ENCODE data around the gene ZFR2. TPM values are rescaled to one million over a fixed set of nuclear protein-coding genes. Genes with fewer than 3 reads are reported as not detected.
A peak's percentile ranks its signal among the peaks of the same experiment; 100 is the strongest.

Gene ZFR2
- total RNA-seq, 2 experiments from 2014 or later, result 0.73 to 0.82 TPM

- POLR2A ChIA-PET, result interaction anchor here (1.2 to 2.6 kb wide), 3 partner anchors 10 to 100 kb away, joined by 3 to 46 read pairs (median 15); partner anchors contain the start of genes APBA3 and MRPL54
- CTCF ChIA-PET, result interaction anchor here (0.6 to 2.1 kb wide), 12 partner anchors 10 to 166 kb away, joined by 3 to 35 read pairs (median 4); partner anchors contain the start of genes APBA3 and MRPL54
These were observed 46.9 kb downstream of the ZFR2 start for GRCh38 chr19:3821857-3822364.

GRCh38 chr19:3821156-3821555 lies 47.7 kb downstream of the ZFR2 start:
- H3K4me3 ChIP-seq (ENCODE audit: low read length), result no peak overlapping the region
- H3K27me3 Mint-ChIP-seq, result no peaks in the 10 kb centered on the region
- H3K27ac ChIP-seq (ENCODE audit: low read depth in 1 of 2, low read length in 2 of 2), result no peak overlapping the region
- no peak overlapping the region for H3K4me3 Mint-ChIP-seq
- H3K4me1 ChIP-seq (ENCODE audit: insufficient read depth, low read length), result peaks cover 47% of the 10 kb centered on the region
- DNase-seq (no peak), ATAC-seq (ENCODE audit: poor library complexity) (no peak)
- POLR2A ChIA-PET, result interaction anchor here (1.4 to 2.6 kb wide), 3 partner anchors 9 to 59 kb away, joined by 3 to 46 read pairs (median 15); partner anchors contain the start of genes APBA3 and MRPL54
- intact Hi-C loops (cut with DNase I, micrococcal nuclease), result loop anchor here in 1 of 2 experiments (5.0 kb wide), 2 partner anchors 39 to 154 kb away; no protein-coding TSS in a partner anchor
- TF ChIP-seq CTCF (IDR thresholded peaks at IDR 0.05), result no peak
- no peaks in the 10 kb centered on the region for H3K9me3 Mint-ChIP-seq
- no peak overlapping the region for H3K27ac Mint-ChIP-seq
- CTCF ChIA-PET, result interaction anchor here (1.2 to 2.1 kb wide), 3 partner anchors 9 to 166 kb away, joined by 6 to 35 read pairs (median 12); partner anchors contain the start of genes APBA3 and MRPL54
- H3K36me3 Mint-ChIP-seq (ENCODE audit: low read depth), result no peaks in the 10 kb centered on the region
- H3K27me3 ChIP-seq (ENCODE audit: control insufficient read depth in 1 of 2, insufficient read depth in 2 of 2, low read length in 2 of 2), result no peaks in the 10 kb centered on the region
- no peaks in the 10 kb centered on the region for H3K36me3 ChIP-seq (ENCODE audit: insufficient read depth, low read length)
- no peaks in the 10 kb centered on the region for H3K9me3 ChIP-seq (ENCODE audit: control insufficient read depth in 1 of 2, insufficient read depth in 1 of 2, low read length in 2 of 2)
- H3K4me1 Mint-ChIP-seq (ENCODE audit: low read depth), result peaks cover 23% of the 10 kb centered on the region

More at GRCh38 chr19:3821857-3822364, 46.9 kb downstream of the ZFR2 start:
- Histone ChIP-seq H3K4me1 (ENCODE audit: insufficient read depth, low read length) (peaks cover 39% of the 10 kb centered on the region), H3K9me3 (ENCODE audit: control insufficient read depth in 1 of 2, insufficient read depth in 1 of 2, low read length in 2 of 2) (no peaks in the 10 kb centered on the region), H3K27me3 (ENCODE audit: control insufficient read depth in 1 of 2, insufficient read depth in 2 of 2, low read length in 2 of 2) (no peaks in the 10 kb centered on the region), H3K4me3 (ENCODE audit: low read length) (no peak overlapping the region), H3K27ac (ENCODE audit: low read depth in 1 of 2, low read length in 2 of 2) (no peak overlapping the region), H3K36me3 (ENCODE audit: insufficient read depth, low read length) (no peaks in the 10 kb centered on the region)
- peak; percentile 99 for TF ChIP-seq CTCF (IDR thresholded peaks at IDR 0.05)
- ATAC-seq (ENCODE audit: poor library complexity) (peak; percentile 96), DNase-seq (peak; percentile 70 to 95 (median 89))
- intact Hi-C loops (cut with DNase I, micrococcal nuclease), result loop anchor here (1.0 to 5.0 kb wide), 6 partner anchors 39 to 156 kb away; partner anchors contain the start of gene APBA3 (in 2 of the 2)
- H3K27me3 Mint-ChIP-seq, result no peaks in the 10 kb centered on the region
- H3K9me3 Mint-ChIP-seq, result no peaks in the 10 kb centered on the region
- no peaks in the 10 kb centered on the region for H3K36me3 Mint-ChIP-seq (ENCODE audit: low read depth)
- no peak overlapping the region for H3K27ac Mint-ChIP-seq
- peaks cover 23% of the 10 kb centered on the region for H3K4me1 Mint-ChIP-seq (ENCODE audit: low read depth)
- H3K4me3 Mint-ChIP-seq, result peak overlapping the region; percentile 27

GRCh38 chr19:3819989-3820388 lies 48.8 kb downstream of the ZFR2 start:
- no peaks in the 10 kb centered on the region for H3K27me3 Mint-ChIP-seq
- H3K9me3 Mint-ChIP-seq, result no peaks in the 10 kb centered on the region
- ChIA-PET POLR2A (interaction anchor here (1.4 kb wide), 1 partner anchor 23 kb away, joined by 3 read pairs; no protein-coding TSS in a partner anchor), CTCF (no interaction called here)
- no peak for TF ChIP-seq CTCF (IDR thresholded peaks at IDR 0.05)
- Histone ChIP-seq H3K27me3 (ENCODE audit: control insufficient read depth in 1 of 2, insufficient read depth in 2 of 2, low read length in 2 of 2) (no peaks in the 10 kb centered on the region), H3K9me3 (ENCODE audit: control insufficient read depth in 1 of 2, insufficient read depth in 1 of 2, low read length in 2 of 2) (no peaks in the 10 kb centered on the region), H3K4me3 (ENCODE audit: low read length) (no peak overlapping the region), H3K4me1 (ENCODE audit: insufficient read depth, low read length) (peaks cover 52% of the 10 kb centered on the region), H3K27ac (ENCODE audit: low read depth in 1 of 2, low read length in 2 of 2) (no peak overlapping the region), H3K36me3 (ENCODE audit: insufficient read depth, low read length) (no peaks in the 10 kb centered on the region)
- DNase-seq (no peak), ATAC-seq (ENCODE audit: poor library complexity) (no peak)
- no peaks in the 10 kb centered on the region for H3K36me3 Mint-ChIP-seq (ENCODE audit: low read depth)
- H3K4me1 Mint-ChIP-seq (ENCODE audit: low read depth), result peaks cover 26% of the 10 kb centered on the region
- intact Hi-C loops (cut with DNase I, micrococcal nuclease), result loop anchor here in 1 of 2 experiments (5.0 kb wide), 2 partner anchors 38 to 153 kb away; no protein-coding TSS in a partner anchor
- no peak overlapping the region for H3K4me3 Mint-ChIP-seq
- H3K27ac Mint-ChIP-seq, result no peak overlapping the region
